Suprapubic skin (tissue), 4 donors: ENCODE data around the gene FYTTD1. TPM values are rescaled to one million over a fixed set of nuclear protein-coding genes. Genes with fewer than 3 reads are reported as not detected.
"Not testable (repeated sequence)": the region's sequence is repeated elsewhere in the genome, so short reads cannot be mapped to it uniquely, and the experiment has no call there.

Experiments used
- DNase-seq, 2 donors: peaks; one replicate each; pipeline ENCODE4 v3.0.0-alpha.2; 2019; ENCODE audit warnings: low spot score in 2 of 2
- H3K27ac ChIP-seq: fragments of 200-600 bp; sonication (generic); one replicate; pipeline ENCODE4 v1.5.1; 2019
- H3K27me3 ChIP-seq: fragments of 200-600 bp; sonication (generic); one replicate; pipeline ENCODE4 v1.5.1; 2019
- H3K36me3 ChIP-seq: fragments of 200-600 bp; sonication (generic); one replicate; pipeline ENCODE4 v1.5.1; 2019
- H3K4me1 ChIP-seq: fragments of 200-600 bp; sonication (generic); one replicate; pipeline ENCODE4 v1.5.1; 2019
- H3K4me3 ChIP-seq: fragments of 200-600 bp; sonication (generic); one replicate; pipeline ENCODE4 v1.5.1; 2019; ENCODE audit warnings: mild to moderate bottlenecking
- H3K9me3 ChIP-seq: fragments of 200-600 bp; sonication (generic); one replicate; pipeline ENCODE4 v1.5.1; 2019
- CTCF ChIP-seq, 2 donors: fragments of 200-600 bp in 1 of 2; fragments of 450-650 bp in 1 of 2; sonication (generic) in 1 of 2; IDR thresholded peaks; one replicate each; pipeline ENCODE4 v1.5.1; 2016 to 2019; ENCODE audit warnings: antibody characterized with exemption in 2 of 2, mild to moderate bottlenecking in 1 of 2, moderate library complexity in 1 of 2
- EP300 ChIP-seq: sonication (generic); formaldehyde crosslinking; IDR thresholded peaks from one replicate; pipeline ENCODE4 v1.6.1; 2017; ENCODE audit warnings: antibody characterized with exemption
- POLR2A ChIP-seq, 2 donors: fragments of 450-650 bp; IDR thresholded peaks; one replicate each; pipeline ENCODE4 v1.6.1; 2017; ENCODE audit warnings: antibody characterized with exemption in 2 of 2, mild to moderate bottlenecking in 2 of 2, moderate library complexity in 2 of 2
- POLR2AphosphoS5 ChIP-seq, 3 donors: sonication (generic); formaldehyde crosslinking; IDR thresholded peaks; one replicate each; pipeline ENCODE4 v1.6.1; 2017; ENCODE audit warnings: antibody characterized with exemption in 3 of 3
- WGBS: methylation state at CpG from one replicate; pipeline ENCODE4 v1.1.5; 2018; 5-methylcytosine and 5-hydroxymethylcytosine counted together
- total RNA-seq, 4 donors: library from RNA; depleted of rRNA; stranded (reverse); fragments of >200 nt; gene quantifications; one replicate each; pipeline ENCODE4 v1.1.0, GENCODE V29; 2016

Gene FYTTD1
- total RNA-seq, result 10 to 100 TPM; 46.6 to 53.3 (median 49.9) TPM

GRCh38 chr3:197749601-197750395, at the start of gene FYTTD1:
Gene FYTTD1, plus strand, starts transcription at chr3:197749883. Its CDS starts 89 bp downstream, at chr3:197749972.
- no peak for TF ChIP-seq POLR2AphosphoS5 (IDR thresholded peaks at IDR 0.05)
- peak in 1 of 2 donors; percentile 69 for TF ChIP-seq POLR2A (IDR thresholded peaks at IDR 0.05)
- TF ChIP-seq CTCF (IDR thresholded peaks at IDR 0.05), result peak; percentile 27 to 62
- no peaks in the 10 kb centered on the region for H3K36me3 ChIP-seq
- peak; percentile 91 to 93 for DNase-seq
- no peaks in the 10 kb centered on the region for H3K9me3 ChIP-seq
- H3K4me1 ChIP-seq, result peaks cover 24% of the 10 kb centered on the region
- H3K27ac ChIP-seq, result peak within 1 kb of the TSS; percentile 98
- WGBS, result 0% methylated on average over 35 of the region's 104 CpGs
- H3K4me3 ChIP-seq, result peak within 1 kb of the TSS; percentile 92
- no peaks in the 10 kb centered on the region for H3K27me3 ChIP-seq

GRCh38 chr3:197700095-197700494, 49.6 kb upstream of the FYTTD1 start:
- DNase-seq, result no peak
- H3K36me3 ChIP-seq, result peaks cover 80% of the 10 kb centered on the region

GRCh38 chr3:197701841-197702240, 47.8 kb upstream of the FYTTD1 start:
- Histone ChIP-seq H3K4me3 (no peak overlapping the region), H3K27me3 (no peaks in the 10 kb centered on the region), H3K36me3 (peaks cover 64% of the 10 kb centered on the region), H3K9me3 (no peaks in the 10 kb centered on the region), H3K27ac (no peak overlapping the region), H3K4me1 (no peaks in the 10 kb centered on the region)
- no peak for DNase-seq
- WGBS, result 97% methylated on average over 4 of the region's 4 CpGs
- TF ChIP-seq CTCF (IDR thresholded peaks at IDR 0.05), result no peak

More at GRCh38 chr3:197700095-197700494, 49.6 kb upstream of the FYTTD1 start:
- H3K4me3 ChIP-seq, result no peak overlapping the region
- WGBS, result 97% methylated on average over 9 of the region's 9 CpGs
- no peaks in the 10 kb centered on the region for H3K27me3 ChIP-seq
- no peak overlapping the region for H3K27ac ChIP-seq
- no peaks in the 10 kb centered on the region for H3K4me1 ChIP-seq
- no peak for TF ChIP-seq POLR2AphosphoS5 (IDR thresholded peaks at IDR 0.05)
- no peak for TF ChIP-seq EP300
- no peak for TF ChIP-seq CTCF (IDR thresholded peaks at IDR 0.05)
- TF ChIP-seq POLR2A (IDR thresholded peaks at IDR 0.05), result no peak
- no peaks in the 10 kb centered on the region for H3K9me3 ChIP-seq

GRCh38 chr3:197706658-197707057, 43.0 kb upstream of the FYTTD1 start:
- Histone ChIP-seq H3K27ac (no peak overlapping the region), H3K4me1 (peaks cover 1% of the 10 kb centered on the region), H3K36me3 (peaks cover 27% of the 10 kb centered on the region), H3K4me3 (no peak overlapping the region), H3K27me3 (no peaks in the 10 kb centered on the region), H3K9me3 (no peaks in the 10 kb centered on the region)
- DNase-seq, result no peak
- 94% methylated on average over 7 of the region's 7 CpGs for WGBS
- TF ChIP-seq CTCF (IDR thresholded peaks at IDR 0.05) (no peak), EP300 (no peak), POLR2AphosphoS5 (IDR thresholded peaks at IDR 0.05) (no peak), POLR2A (IDR thresholded peaks at IDR 0.05) (no peak)

- no peak for DNase-seq
- no peak overlapping the region for H3K4me3 ChIP-seq
- WGBS, result 91% methylated on average over 9 of the region's 9 CpGs
- H3K36me3 ChIP-seq, result peaks cover 13% of the 10 kb centered on the region
- H3K27ac ChIP-seq, result no peak overlapping the region
- no peaks in the 10 kb centered on the region for H3K27me3 ChIP-seq
- no peaks in the 10 kb centered on the region for H3K9me3 ChIP-seq
- peaks cover 18% of the 10 kb centered on the region for H3K4me1 ChIP-seq
- no peak for TF ChIP-seq POLR2A (IDR thresholded peaks at IDR 0.05)
- no peak for TF ChIP-seq POLR2AphosphoS5 (IDR thresholded peaks at IDR 0.05)
- TF ChIP-seq EP300, result no peak
- no peak for TF ChIP-seq CTCF (IDR thresholded peaks at IDR 0.05)
Measured at GRCh38 chr3:197709135-197709534, 40.5 kb upstream of the FYTTD1 start.

- H3K4me3 ChIP-seq, H3K27ac ChIP-seq, DNase-seq, H3K27me3 ChIP-seq, H3K9me3 ChIP-seq, H3K36me3 ChIP-seq: not testable (repeated sequence)
- H3K4me1 ChIP-seq, result peaks cover 18% of the 10 kb centered on the region
- WGBS, result 90% methylated on average over 5 of the region's 5 CpGs
Measured at GRCh38 chr3:197710965-197711364, 38.7 kb upstream of the FYTTD1 start.
